ENCODE data around the gene OR52I1.

The OR52I1 gene
- long read RNA-seq, result 0 reads

- Histone ChIP-seq H3K4me3 (replicated peaks; ENCODE audit: insufficient read depth, low read length) (no peak within 1 kb of the TSS), H3K27ac (replicated peaks) (no peak within 1 kb of the TSS), H3K27me3 (ENCODE audit: insufficient read depth, poor library complexity, severe bottlenecking) (no peaks in the 10 kb centered on the region)
- no peak for DNase-seq (ENCODE audit: low read depth in 1 of 2, low spot score in 1 of 2)
- TF ChIP-seq POLR2AphosphoS5 (IDR thresholded peaks at IDR 0.05; ENCODE audit: low read depth), result no peak
- no peak for TF ChIP-seq CTCF (IDR thresholded peaks at IDR 0.05; ENCODE audit: insufficient read depth, low read length)
- no peak for TF ChIP-seq SPI1 (IDR thresholded peaks at IDR 0.05; ENCODE audit: borderline replicate concordance, low read depth)
Measured at GRCh38 chr11:4593739-4594138, at the start of gene OR52I1. OR52I1 (plus strand) TSS chr11:4594039; CDS start chr11:4594039, 0 bp downstream.

GRCh38 chr11:4544891-4545290 is 48.9 kb upstream of the OR52I1 start, which contains the start of gene OR52M1:
OR52M1 (plus strand) TSS chr11:4545191; CDS start chr11:4545191, 0 bp downstream.
- no peak for TF ChIP-seq SPI1 (IDR thresholded peaks at IDR 0.05; ENCODE audit: borderline replicate concordance, low read depth)
- no peak for TF ChIP-seq CTCF (IDR thresholded peaks at IDR 0.05; ENCODE audit: insufficient read depth, low read length)
- no peak for TF ChIP-seq POLR2AphosphoS5 (IDR thresholded peaks at IDR 0.05; ENCODE audit: low read depth)
- TF ChIP-seq REST (IDR thresholded peaks at IDR 0.05; ENCODE audit: insufficient replicate concordance, low read depth), result no peak
- TF ChIP-seq GABPA (IDR thresholded peaks at IDR 0.05; ENCODE audit: low read depth), result no peak
- Histone ChIP-seq H3K27me3 (ENCODE audit: insufficient read depth, poor library complexity, severe bottlenecking) (peaks cover 4% of the 10 kb centered on the region), H3K27ac (replicated peaks) (no peak within 1 kb of the TSS), H3K4me3 (replicated peaks; ENCODE audit: insufficient read depth, low read length) (no peak within 1 kb of the TSS)
- DNase-seq (ENCODE audit: low read depth in 1 of 2, low spot score in 1 of 2), result no peak

- Histone ChIP-seq H3K27ac (replicated peaks) (no peak overlapping the region), H3K4me3 (replicated peaks; ENCODE audit: insufficient read depth, low read length) (no peak overlapping the region), H3K27me3 (ENCODE audit: insufficient read depth, poor library complexity, severe bottlenecking) (peaks cover 4% of the 10 kb centered on the region)
- no peak for DNase-seq (ENCODE audit: low read depth in 1 of 2, low spot score in 1 of 2)
- TF ChIP-seq CTCF (IDR thresholded peaks at IDR 0.05; ENCODE audit: insufficient read depth, low read length) (no peak), REST (IDR thresholded peaks at IDR 0.05; ENCODE audit: insufficient replicate concordance, low read depth) (no peak), GABPA (IDR thresholded peaks at IDR 0.05; ENCODE audit: low read depth) (no peak), SPI1 (IDR thresholded peaks at IDR 0.05; ENCODE audit: borderline replicate concordance, low read depth) (no peak), POLR2AphosphoS5 (IDR thresholded peaks at IDR 0.05; ENCODE audit: low read depth) (no peak)
Measured at GRCh38 chr11:4546878-4547277, 47.0 kb upstream of the OR52I1 start.

- H3K27me3 ChIP-seq (ENCODE audit: insufficient read depth, poor library complexity, severe bottlenecking), result peaks cover 4% of the 10 kb centered on the region
- H3K27ac ChIP-seq (replicated peaks), result no peak overlapping the region
- TF ChIP-seq POLR2AphosphoS5 (IDR thresholded peaks at IDR 0.05; ENCODE audit: low read depth) (no peak), CTCF (IDR thresholded peaks at IDR 0.05; ENCODE audit: insufficient read depth, low read length) (no peak), REST (IDR thresholded peaks at IDR 0.05; ENCODE audit: insufficient replicate concordance, low read depth) (no peak), SPI1 (IDR thresholded peaks at IDR 0.05; ENCODE audit: borderline replicate concordance, low read depth) (no peak), GABPA (IDR thresholded peaks at IDR 0.05; ENCODE audit: low read depth) (no peak)
- H3K4me3 ChIP-seq (replicated peaks; ENCODE audit: insufficient read depth, low read length), result no peak overlapping the region
- DNase-seq (ENCODE audit: low read depth in 1 of 2, low spot score in 1 of 2), result no peak
Measured at GRCh38 chr11:4547416-4547815, 46.4 kb upstream of the OR52I1 start.
